CD4-positive, alpha-beta T cell treated with Interferon alpha-2 for 1 hour (primary cell): ENCODE results near the gene ACE2.
"Not testable (repeated sequence)": the region's sequence is repeated elsewhere in the genome, so short reads cannot be mapped to it uniquely, and the experiment has no call there.

Source experiments
- DNase-seq, 2 donors: peaks; one replicate each; pipeline ENCODE4 v3.0.0-alpha.2; 2020 to 2022

Gene ACE2

GRCh38 chrX:15600745-15601144, at the start of gene ACE2:
ACE2 (minus strand) TSS chrX:15600960; CDS start chrX:15600911, 49 bp downstream.
- DNase-seq, result no peak

DNA sequence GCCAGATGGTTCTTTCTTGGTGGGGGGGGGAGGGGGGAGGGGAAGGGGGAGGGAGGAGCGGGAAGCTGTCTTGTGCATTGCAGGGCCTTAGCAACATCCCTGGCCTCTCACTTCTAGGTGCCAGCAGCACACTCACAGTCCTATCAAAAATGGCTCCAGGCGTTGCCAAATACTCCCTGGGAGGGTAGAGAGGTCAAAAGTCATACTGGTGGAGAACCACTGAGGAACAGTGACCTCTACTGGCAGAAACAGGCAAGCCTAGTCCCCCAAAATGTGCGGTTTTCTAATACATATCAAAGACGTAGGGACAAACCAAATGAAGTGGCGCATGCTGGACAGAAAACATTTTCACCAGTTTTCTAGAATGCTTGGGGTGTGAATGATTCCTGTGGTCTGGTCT, 46.8 kb upstream of the ACE2 start:
- not testable (repeated sequence) for DNase-seq

GRCh38 chrX:15646543-15646942, 45.8 kb upstream of the ACE2 start:
- no peak for DNase-seq

DNA sequence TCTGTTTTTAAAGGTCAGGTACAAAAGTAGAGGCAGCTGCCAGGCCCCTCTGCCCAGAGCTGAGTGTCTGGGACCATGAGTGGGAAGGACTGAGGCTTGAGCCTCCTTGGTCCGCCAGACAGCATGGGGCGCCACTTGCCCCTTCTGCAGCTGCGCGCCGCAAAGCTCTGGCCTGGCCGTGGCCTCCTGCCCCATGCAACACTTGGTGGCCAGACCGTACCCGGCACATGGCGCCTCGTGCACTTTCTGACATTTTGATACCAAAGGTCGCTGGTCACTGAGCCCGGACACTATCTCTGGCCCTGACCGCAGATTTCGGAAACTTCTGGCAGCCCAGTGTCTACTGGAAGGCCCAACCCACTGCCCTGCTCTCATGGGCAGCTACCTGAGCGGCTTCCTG, 45.3 kb upstream of the ACE2 start:
- no peak for DNase-seq

DNA sequence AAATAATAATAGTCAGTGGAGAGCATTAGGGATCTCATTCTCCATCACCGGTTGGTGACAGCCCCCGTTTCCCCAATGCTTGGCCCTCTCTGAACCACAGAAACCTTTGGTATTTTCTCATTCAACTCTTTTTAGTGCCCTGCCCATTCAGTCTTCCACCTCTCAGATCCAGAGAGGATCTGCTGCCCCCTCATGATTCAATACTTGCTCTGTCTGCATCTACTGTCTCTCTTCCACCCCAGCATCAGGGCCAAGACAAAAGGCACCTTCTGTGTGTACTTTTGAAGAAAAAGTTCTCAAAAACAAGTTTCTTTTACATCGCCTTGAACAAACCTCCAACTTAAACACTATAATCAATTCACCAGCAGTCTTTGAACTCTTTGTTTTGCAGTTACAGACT, 44.5 kb upstream of the ACE2 start:
- no peak for DNase-seq

DNA sequence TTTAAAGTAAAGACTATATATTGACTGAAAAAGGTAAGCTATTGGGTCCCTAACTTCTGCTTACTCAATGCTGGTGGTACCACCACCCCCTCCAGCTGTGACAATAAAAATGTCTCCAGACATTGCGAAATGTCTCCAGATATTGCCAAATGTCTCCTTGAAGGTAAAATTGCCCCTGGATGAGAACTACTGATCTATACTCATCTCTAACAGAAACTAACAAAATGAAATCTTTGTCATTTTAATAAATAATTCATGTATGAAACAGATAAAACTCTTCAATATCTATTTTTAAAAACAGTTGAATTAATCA, 43.8 kb upstream of the ACE2 start:
- DNase-seq, result no peak

DNA sequence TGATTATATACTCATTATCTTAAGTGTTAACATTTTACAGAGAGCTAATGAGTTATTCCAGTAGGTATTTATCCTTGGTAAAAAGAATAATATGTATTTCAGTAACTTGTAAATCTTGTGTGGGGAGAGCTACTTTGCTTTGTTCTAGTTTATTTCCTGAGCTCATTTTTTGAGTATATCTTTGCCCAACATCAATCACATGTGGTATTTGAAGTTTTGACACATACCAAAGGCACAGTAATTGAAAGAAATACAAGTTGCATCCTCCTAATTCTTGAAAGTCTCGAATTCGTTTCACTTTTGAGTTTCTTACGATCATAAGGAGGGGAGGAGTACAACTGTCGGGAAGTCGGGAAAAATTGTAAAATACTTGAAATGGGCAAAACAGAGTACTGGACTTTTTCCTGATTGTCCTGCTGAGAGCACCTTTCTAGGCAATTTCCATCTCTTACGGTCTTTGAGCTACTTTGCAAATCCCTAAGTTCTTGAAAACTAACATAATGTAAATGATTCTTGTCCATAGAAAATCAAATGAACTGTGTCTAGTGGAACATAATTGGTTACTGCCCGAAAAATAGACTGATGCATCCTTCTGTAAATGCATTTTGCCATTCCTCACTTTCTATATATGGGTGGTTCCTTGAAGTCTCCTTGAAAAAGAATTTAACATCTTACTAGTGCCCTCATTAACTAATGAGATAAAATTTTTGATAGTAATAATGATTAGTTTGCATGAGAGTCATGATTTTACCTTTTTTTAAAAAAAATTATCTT, 43.2 kb upstream of the ACE2 start:
- no peak for DNase-seq

GRCh38 chrX:15631637-15632036, 30.9 kb upstream of the ACE2 start:
- DNase-seq, result no peak

DNA sequence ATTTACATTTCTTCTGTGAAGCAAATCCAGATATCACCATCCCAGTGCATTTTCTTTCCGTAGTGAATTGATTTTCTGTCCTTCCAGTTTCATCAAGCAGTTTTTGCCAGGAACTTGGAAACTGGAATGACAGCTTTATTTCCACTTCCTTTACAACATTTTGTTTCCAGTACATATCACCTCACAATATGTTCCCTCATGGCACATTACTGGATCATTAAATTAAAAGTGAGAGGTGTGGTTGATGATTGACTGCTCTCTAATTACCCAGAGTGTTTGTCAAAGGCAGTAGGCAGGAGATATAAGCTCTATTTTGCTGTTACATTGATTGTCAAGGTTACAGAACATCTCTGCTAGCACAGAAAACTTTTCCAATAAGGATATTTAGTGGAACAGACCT, 22.3 kb upstream of the ACE2 start:
- no peak for DNase-seq

DNA sequence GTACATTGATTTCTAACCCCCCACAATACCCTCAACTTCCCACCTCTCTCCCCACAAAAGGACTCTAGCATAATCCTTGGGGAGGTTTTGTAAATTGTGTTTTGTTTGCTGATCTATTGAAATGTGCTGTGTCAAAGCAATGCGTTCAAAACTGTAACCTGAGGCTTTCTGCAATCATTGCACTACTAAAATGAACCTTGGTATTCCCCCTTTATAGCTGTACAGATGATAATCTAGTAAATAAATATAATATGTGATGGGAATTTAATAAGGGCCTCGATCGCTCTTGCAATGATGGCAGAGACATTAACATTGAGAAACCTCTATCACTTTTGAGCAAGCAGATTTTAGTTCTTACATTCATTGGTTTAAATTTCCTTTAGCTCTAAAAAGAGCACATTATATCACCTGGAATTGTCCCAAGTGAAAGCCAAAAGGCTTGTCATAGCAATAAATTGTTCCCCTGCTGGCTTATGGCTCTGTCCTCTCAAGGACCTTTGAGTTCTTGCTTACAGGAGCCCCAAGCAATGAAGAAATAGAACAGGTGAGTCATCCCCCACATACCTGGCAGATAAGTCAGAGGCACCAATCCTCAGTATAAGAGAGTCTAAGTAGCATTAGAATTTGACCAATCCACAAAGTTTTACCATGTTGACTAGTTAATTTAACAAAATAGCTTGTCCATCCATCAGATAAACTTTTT, 18.4 kb upstream of the ACE2 start:
- DNase-seq, result no peak

GRCh38 chrX:15617111-15617510, 16.4 kb upstream of the ACE2 start:
- DNase-seq, result no peak

- DNase-seq, result no peak
Measured at GRCh38 chrX:15616531-15616930, 15.8 kb upstream of the ACE2 start.

DNA sequence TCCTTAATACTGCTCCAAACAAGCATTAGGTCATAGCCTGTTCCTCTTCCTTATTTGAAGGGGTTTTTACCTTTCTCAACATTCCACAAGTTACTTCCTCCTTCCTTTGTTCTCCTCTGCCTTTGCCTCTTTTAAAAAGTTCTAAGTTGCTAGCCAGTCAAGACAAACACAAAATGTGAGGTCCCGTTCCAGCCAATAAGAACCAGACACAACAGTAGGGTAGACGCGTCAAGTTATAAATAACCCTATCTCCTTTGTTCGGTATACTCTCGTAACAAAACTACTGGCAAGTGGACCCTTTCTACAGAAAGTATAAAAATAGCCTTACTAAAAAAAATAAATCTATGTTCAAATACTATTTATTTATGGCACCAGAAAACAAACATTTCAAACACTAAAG, 6.3 kb upstream of the ACE2 start:
- no peak for DNase-seq

GRCh38 chrX:15606136-15606535, 5.4 kb upstream of the ACE2 start:
- DNase-seq, result no peak

- DNase-seq, result no peak
Measured at GRCh38 chrX:15605226-15605625, 4.5 kb upstream of the ACE2 start.

- DNase-seq, result no peak
Measured at GRCh38 chrX:15602761-15603160, 2.0 kb upstream of the ACE2 start.

DNA sequence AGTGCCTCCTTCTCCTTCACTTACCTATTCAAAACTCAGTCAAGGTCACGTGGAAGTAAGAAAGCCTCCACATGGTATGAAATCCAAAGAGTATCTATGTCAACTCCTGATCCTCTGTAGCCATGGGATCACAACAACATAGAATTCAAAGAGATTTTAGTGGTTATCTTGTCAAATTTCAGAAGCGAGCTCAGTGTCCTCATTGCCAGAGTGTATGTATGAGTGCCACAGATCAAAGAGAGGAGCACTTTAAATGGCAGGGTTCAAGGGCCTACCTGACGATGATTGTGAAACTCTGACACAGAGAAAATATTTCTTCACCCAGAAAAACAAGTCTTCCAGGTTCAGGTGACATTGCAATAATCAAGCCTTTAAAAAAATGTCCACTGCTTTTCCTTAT, 1.2 kb upstream of the ACE2 start:
- DNase-seq, result no peak

GRCh38 chrX:15600049-15600448, 711 bp downstream of the ACE2 start:
- no peak for DNase-seq

DNA sequence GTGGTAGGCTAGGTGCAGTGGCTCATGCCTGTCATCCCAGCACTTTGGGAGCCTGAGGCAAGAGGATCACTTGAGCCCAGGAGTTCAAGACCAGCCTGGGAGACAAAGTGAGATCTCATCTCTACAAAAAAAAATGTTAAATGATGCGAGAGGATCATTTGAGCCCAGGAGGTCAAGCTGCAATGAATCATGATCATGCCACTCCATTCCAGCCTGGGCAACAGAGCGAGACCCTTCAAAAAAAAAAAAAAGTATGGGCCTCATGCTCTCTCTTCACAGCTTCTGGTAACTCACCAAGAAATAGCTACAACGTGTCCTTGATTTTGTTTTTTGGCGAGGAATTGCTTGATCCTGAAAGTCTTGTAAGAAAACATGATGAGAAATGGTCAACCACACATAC, 1.3 kb downstream of the ACE2 start:
- no peak for DNase-seq

GRCh38 chrX:15598026-15598425, 2.7 kb downstream of the ACE2 start:
- DNase-seq, result no peak

GRCh38 chrX:15594371-15594770, 6.4 kb downstream of the ACE2 start:
- no peak for DNase-seq

DNA sequence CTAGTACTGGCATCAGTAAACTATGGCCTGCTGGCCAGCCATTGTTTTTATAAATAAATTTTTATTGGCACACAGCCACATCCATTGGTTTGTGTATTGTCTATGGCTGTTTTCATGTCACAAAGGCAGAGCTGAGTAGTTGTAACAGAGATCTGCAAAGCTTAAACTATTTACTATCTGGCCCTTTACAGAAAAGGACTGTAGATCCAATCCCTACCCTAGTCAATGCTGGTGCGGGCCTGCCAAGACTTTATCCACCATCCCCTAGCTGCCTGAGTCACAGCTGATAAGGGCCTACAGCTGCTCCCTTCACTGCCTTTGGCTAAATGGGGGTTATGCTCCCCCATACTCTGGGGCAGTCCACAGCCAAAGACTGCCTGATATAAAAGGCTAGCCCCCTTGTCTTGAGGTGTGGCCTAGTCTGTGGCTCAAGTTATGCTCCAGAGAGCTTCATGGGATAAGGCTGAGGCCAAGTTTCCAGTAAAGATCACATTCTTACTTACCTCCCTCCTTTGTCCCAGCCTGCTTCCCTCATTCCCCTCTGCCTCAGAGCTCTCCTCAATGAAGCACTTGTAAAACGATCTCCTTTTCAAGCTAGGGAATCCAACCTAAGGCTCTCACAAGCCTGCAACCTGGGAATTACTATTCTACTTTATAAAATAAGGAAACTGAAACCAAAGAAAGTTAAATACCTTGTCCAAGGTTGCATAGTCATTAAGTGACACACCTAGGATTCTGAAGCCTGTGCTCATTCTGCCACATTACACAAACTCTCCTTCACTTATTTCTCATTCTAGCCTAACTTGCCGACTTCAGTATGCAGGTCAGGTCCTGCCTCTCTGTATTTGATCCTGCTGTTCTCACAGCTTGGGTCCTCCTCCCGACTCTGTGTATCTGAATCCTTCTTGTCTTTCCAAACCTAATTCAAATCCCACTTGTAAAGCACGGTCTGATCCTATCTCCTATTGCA, 20.7 kb downstream of the ACE2 start:
- no peak for DNase-seq

DNA sequence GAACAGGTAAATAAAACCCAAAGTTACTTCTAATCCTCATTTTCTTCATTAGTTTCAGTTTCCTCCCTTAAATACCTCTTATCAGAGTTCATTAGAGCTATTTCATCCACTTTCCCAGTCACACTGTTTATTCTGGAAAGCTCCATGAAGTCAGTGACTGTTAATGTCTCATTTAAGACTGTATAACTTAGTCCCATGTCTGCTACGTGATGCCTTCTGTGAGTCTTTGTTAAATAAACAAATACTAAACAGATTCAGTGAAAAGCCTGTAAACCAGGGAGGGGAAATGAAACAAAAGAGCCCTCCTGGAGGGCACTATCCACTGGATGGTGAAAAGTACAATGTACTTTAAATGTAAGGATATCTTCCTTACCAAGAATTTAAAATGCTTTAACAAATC, 24.7 kb downstream of the ACE2 start:
- DNase-seq, result no peak

GRCh38 chrX:15574017-15574416, 26.7 kb downstream of the ACE2 start:
- DNase-seq, result no peak
